ENCODE measurements around the gene NSMCE3.

The NSMCE3 gene

DNA sequence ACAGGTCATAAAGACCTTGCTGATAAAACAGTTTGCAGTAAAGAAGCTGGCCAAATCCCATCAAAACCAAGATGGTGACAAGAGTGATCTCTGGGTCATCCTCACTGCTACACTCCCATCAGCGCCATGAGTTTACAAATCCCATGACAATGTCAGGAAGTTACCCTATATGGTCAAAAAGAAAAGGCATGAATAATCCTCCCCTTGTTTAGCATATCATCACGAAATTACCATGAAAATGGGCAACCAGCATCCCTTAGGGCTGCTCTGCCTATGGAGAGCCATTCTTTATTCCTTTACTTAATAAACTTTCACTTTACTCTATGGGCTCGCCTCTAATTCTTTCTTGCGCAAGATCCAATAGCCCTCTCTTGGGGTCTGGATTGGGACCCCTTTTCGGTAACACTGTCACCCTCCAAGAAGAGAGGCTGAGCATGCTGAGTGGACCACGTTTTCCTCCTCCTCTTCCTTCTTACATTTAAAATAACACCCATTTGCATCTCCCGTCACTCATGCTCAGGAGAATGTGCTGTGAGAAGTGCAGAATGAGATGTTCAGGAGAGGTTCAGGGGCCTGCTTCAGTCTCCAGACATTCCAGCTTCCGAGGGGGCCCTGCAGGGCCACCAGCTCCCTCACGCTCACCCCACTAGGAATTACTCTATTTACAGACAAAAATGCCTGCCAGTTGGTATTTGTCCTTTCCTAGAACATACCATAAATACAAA, 47.3 kb downstream of the NSMCE3 start:
- DNase-seq (ENCODE audit: low read depth, low spot score) = no peak

DNA sequence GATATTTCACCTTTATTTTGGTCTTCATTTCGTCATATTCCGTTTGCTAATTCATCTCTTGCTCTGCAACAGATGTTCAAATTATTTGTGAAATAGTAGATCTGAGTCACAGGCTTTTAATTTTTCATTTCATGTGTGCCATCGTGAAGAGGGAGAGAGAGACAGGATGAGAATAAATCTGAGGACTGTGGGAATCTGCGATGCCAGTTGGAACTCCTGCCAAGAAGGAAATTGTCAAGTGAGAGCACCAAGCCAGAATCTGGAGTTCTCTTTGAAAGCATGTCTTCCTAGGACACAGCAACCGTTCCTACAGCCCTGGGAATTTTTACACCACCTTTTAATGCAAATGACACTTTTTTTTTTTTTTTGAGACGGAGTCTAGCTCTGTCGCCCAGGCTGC, 48.8 kb downstream of the NSMCE3 start:
- no peak for DNase-seq (ENCODE audit: low read depth, low spot score)

DNA sequence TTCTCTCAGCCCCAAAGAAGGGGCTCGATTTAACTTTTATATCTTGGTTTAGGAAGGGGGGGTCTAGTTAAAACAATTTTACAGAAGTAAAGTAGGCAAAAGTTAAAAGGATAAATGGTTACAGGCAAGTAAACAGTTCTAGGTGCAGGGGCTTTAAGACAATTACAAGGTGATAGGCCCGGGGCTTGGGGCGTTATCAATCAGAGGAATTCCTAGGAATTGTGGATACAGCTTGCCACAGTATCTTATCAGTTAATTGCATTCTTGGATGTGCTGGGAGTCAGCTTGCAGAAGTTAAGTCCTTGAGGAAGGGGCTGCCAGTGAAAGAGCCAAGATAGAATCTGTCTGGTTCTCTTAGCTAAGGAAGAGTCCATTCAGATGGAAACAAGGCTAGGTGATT, 52.7 kb downstream of the NSMCE3 start:
- DNase-seq (ENCODE audit: low read depth, low spot score) = no peak

Data from iPS DF 19.7 (cell line).